Endodermal cell (in vitro differentiated cells): Measurements from ENCODE around the gene INSYN2B. TPM values are rescaled to one million over a fixed set of nuclear protein-coding genes. Genes with fewer than 3 reads are reported as not detected.

Source experiments
- DNase-seq: peaks from one replicate; pipeline ENCODE4 v3.0.0-alpha.2; 2017
- H3K27ac ChIP-seq: 2 replicates; pipeline ENCODE4 v1.5.1; 2013; ENCODE audit warnings: mild to moderate bottlenecking, low read depth, low read length, moderate library complexity
- H3K27me3 ChIP-seq: 2 replicates; pipeline ENCODE4 v1.6.1; 2013; ENCODE audit warnings: mild to moderate bottlenecking, low read length, moderate library complexity; ENCODE audit not compliant: insufficient read depth, control insufficient read depth, poor library complexity, severe bottlenecking
- H3K36me3 ChIP-seq: 2 replicates; pipeline ENCODE4 v1.7.0; 2013; ENCODE audit warnings: mild to moderate bottlenecking, low read length, moderate library complexity; ENCODE audit not compliant: control insufficient read depth, insufficient read depth
- H3K4me1 ChIP-seq: one replicate; pipeline ENCODE4 v1.7.0; 2013; ENCODE audit warnings: low read length; ENCODE audit not compliant: control insufficient read depth, insufficient read depth
- H3K4me3 ChIP-seq: 2 replicates; pipeline ENCODE4 v1.5.1; 2013; ENCODE audit warnings: mild to moderate bottlenecking, low read length, moderate library complexity
- H3K9ac ChIP-seq: 2 replicates; pipeline ENCODE4 v1.6.1; 2013; ENCODE audit warnings: mild to moderate bottlenecking, low read length, moderate library complexity; ENCODE audit not compliant: poor library complexity, severe bottlenecking; ENCODE audit errors: extremely low read depth
- H3K9me3 ChIP-seq: 2 replicates; pipeline ENCODE4 v1.6.1; 2013; ENCODE audit warnings: mild to moderate bottlenecking, low read length, moderate library complexity; ENCODE audit not compliant: control insufficient read depth
- H3K27ac Mint-ChIP-seq: 2 replicates; pipeline ENCODE4 v1.8.0; 2020; ENCODE audit warnings: mixed read lengths
- H3K27me3 Mint-ChIP-seq: 2 replicates; pipeline ENCODE4 v1.8.0; 2021; ENCODE audit warnings: mild to moderate bottlenecking, mixed read lengths; ENCODE audit not compliant: insufficient read depth
- H3K36me3 Mint-ChIP-seq: 2 replicates; pipeline ENCODE4 v1.8.0; 2020; ENCODE audit warnings: low read depth, mixed read lengths
- H3K4me1 Mint-ChIP-seq: 2 replicates; pipeline ENCODE4 v1.8.0; 2020; ENCODE audit warnings: mixed read lengths
- H3K4me3 Mint-ChIP-seq: 2 replicates; pipeline ENCODE4 v1.8.0; 2020; ENCODE audit warnings: mild to moderate bottlenecking, moderate library complexity, mixed read lengths
- H3K9me3 Mint-ChIP-seq: 2 replicates; pipeline ENCODE4 v1.8.0; 2020; ENCODE audit warnings: mild to moderate bottlenecking, mixed read lengths
- CTCF ChIP-seq: fragments of 200-600 bp; sonication (generic); conservative IDR thresholded peaks from 2 replicates; pipeline ENCODE4 v1.5.0; 2021; ENCODE audit warnings: antibody characterized with exemption, mild to moderate bottlenecking
- WGBS, 2 experiments: methylation state at CpG; one replicate each; pipeline versions ENCODE4 v1.1.5 to v1.1.7; 2013; ENCODE audit warnings: missing lambda C conversion rate in 2 of 2, mixed read lengths in 1 of 2; ENCODE audit not compliant: insufficient coverage in 1 of 2, insufficient read length in 1 of 2; 5-methylcytosine and 5-hydroxymethylcytosine counted together
- total RNA-seq, 2 donors: library from RNA; stranded (reverse); fragmentation: NEBNext Ultra II Directional in 1 of 2; extraction: Animal tissue kit (Norgen Biotek cat#: 25700) in 1 of 2; gene quantifications; 2 replicates in 1 of 2; 3 replicates in 1 of 2; pipeline ENCODE4 v1.2.1, GENCODE V29; 2021

The INSYN2B gene
- total RNA-seq, 2 donors from 2014 or later, result not detected

- no peak for DNase-seq
- H3K36me3 ChIP-seq, result no peaks in the 10 kb centered on the region
- H3K4me3 ChIP-seq, result no peak overlapping the region
- no peaks in the 10 kb centered on the region for H3K9me3 ChIP-seq
- no peak overlapping the region for H3K27ac ChIP-seq
- peaks cover 42% of the 10 kb centered on the region for H3K4me1 Mint-ChIP-seq
- H3K27ac Mint-ChIP-seq, result no peak overlapping the region
- peaks cover 20% of the 10 kb centered on the region for H3K4me1 ChIP-seq
- no peak overlapping the region for H3K9ac ChIP-seq
- H3K36me3 Mint-ChIP-seq, result no peaks in the 10 kb centered on the region
- H3K9me3 Mint-ChIP-seq, result no peaks in the 10 kb centered on the region
- H3K27me3 ChIP-seq, result no peaks in the 10 kb centered on the region
- no peak for TF ChIP-seq CTCF
- no peak overlapping the region for H3K4me3 Mint-ChIP-seq
- WGBS, 2 experiments, result 93 to 98% methylated on average over 6 to 8 of the region's 8 CpGs
- peaks cover 5% of the 10 kb centered on the region for H3K27me3 Mint-ChIP-seq
These were observed 11.0 kb upstream of the INSYN2B start for GRCh38 chr5:169991115-169991869.

GRCh38 chr5:169989365-169989764 lies 9.1 kb upstream of the INSYN2B start:
- no peak for TF ChIP-seq CTCF
- WGBS, 2 experiments, result 78 to 92% methylated on average over 1 of the region's 1 CpG
- H3K36me3 Mint-ChIP-seq, result no peaks in the 10 kb centered on the region

GRCh38 chr5:169988947-169989346 lies 8.7 kb upstream of the INSYN2B start:
- TF ChIP-seq CTCF, result no peak
- no peaks in the 10 kb centered on the region for H3K27me3 ChIP-seq
- no peak for DNase-seq
- H3K9me3 Mint-ChIP-seq, result no peaks in the 10 kb centered on the region
- H3K4me3 ChIP-seq, result no peak overlapping the region
- H3K4me1 ChIP-seq, result peaks cover 20% of the 10 kb centered on the region
- no peaks in the 10 kb centered on the region for H3K36me3 Mint-ChIP-seq
- 95% methylated on average over 1 of the region's 1 CpG; no CpG with 5 or more reads in 1 of the 2 experiments for WGBS, 2 experiments
- H3K36me3 ChIP-seq, result no peaks in the 10 kb centered on the region
- no peak overlapping the region for H3K4me3 Mint-ChIP-seq
- no peaks in the 10 kb centered on the region for H3K9me3 ChIP-seq
- no peak overlapping the region for H3K9ac ChIP-seq
- H3K27ac ChIP-seq, result no peak overlapping the region
- peaks cover 26% of the 10 kb centered on the region for H3K4me1 Mint-ChIP-seq
- no peak overlapping the region for H3K27ac Mint-ChIP-seq
- H3K27me3 Mint-ChIP-seq, result peaks cover 5% of the 10 kb centered on the region

More at GRCh38 chr5:169989365-169989764, 9.1 kb upstream of the INSYN2B start:
- no peak overlapping the region for H3K4me3 ChIP-seq
- DNase-seq, result no peak
- Mint-ChIP-seq H3K9me3 (no peaks in the 10 kb centered on the region), H3K27ac (no peak overlapping the region), H3K27me3 (peaks cover 5% of the 10 kb centered on the region), H3K4me3 (no peak overlapping the region), H3K4me1 (peaks cover 31% of the 10 kb centered on the region)
- H3K9ac ChIP-seq, result no peak overlapping the region
- peaks cover 20% of the 10 kb centered on the region for H3K4me1 ChIP-seq
- H3K9me3 ChIP-seq, result no peaks in the 10 kb centered on the region
- H3K27ac ChIP-seq, result no peak overlapping the region
- no peaks in the 10 kb centered on the region for H3K36me3 ChIP-seq
- H3K27me3 ChIP-seq, result no peaks in the 10 kb centered on the region
